Activated B cell treated with CpG ODN at 0.5 μM for 24 hours (primary cell): ENCODE measurements around the gene PAM16. TPM values are rescaled to one million over a fixed set of nuclear protein-coding genes. Genes with fewer than 3 reads are reported as not detected.

ENCODE experiments used
- ATAC-seq: fragments of 200-7000 bp; cut with Tn5 transposase; one replicate; pipeline ENCODE4 v1.10.0; 2021; ENCODE audit warnings: low read depth, mild to moderate bottlenecking, moderate library complexity
- CTCF ChIA-PET: fragments of 350-600 bp; sonication (Branson Sonifier 250); formaldehyde crosslinking; loops from one replicate; lab custom pipeline; 2021; ENCODE audit warnings: antibody characterized with exemption; lab: Charles Lee
- POLR2A ChIA-PET: fragments of 350-600 bp; sonication (Branson Sonifier 250); formaldehyde crosslinking; loops from one replicate; lab custom pipeline; 2021; ENCODE audit warnings: antibody characterized with exemption; lab: Charles Lee
- DNase-seq: peaks from one replicate; pipeline ENCODE4 v3.0.0; 2022
- H3K27ac Mint-ChIP-seq: one replicate; pipeline ENCODE4 v1.8.0; 2020; ENCODE audit warnings: mixed read lengths
- H3K27me3 Mint-ChIP-seq: one replicate; pipeline ENCODE4 v1.8.0; 2021; ENCODE audit warnings: mixed read lengths
- H3K36me3 Mint-ChIP-seq: one replicate; pipeline ENCODE4 v1.8.0; 2021; ENCODE audit warnings: low read depth, mixed read lengths
- H3K4me1 Mint-ChIP-seq: one replicate; pipeline ENCODE4 v1.8.0; 2021; ENCODE audit warnings: mixed read lengths
- H3K4me3 Mint-ChIP-seq: one replicate; pipeline ENCODE4 v1.8.0; 2020; ENCODE audit warnings: mild to moderate bottlenecking, mixed read lengths
- H3K9me3 Mint-ChIP-seq: one replicate; pipeline ENCODE4 v1.8.0; 2020; ENCODE audit warnings: mixed read lengths
- CTCF ChIP-seq: fragments of 200-600 bp; IDR thresholded peaks from one replicate; pipeline ENCODE4 v1.8.0; 2022; ENCODE audit warnings: antibody characterized with exemption, mild to moderate bottlenecking
- intact Hi-C: fragments of 100-400 bp; cut with micrococcal nuclease; formaldehyde crosslinking; loops from one replicate; pipeline ENCODE4 v1.15.1; 2024
- total RNA-seq: library from RNA; stranded (reverse); gene quantifications from 2 replicates; pipeline ENCODE4 v1.2.3, GENCODE V29; 2022

Gene PAM16
- total RNA-seq, 1 donor from 2014 or later: 58.1 TPM

GRCh38 chr16:4364196-4365013 lies 13.3 kb upstream of the PAM16 start:
- DNase-seq: peak; percentile 34
- H3K4me3 Mint-ChIP-seq: no peak overlapping the region
- ATAC-seq: peak; percentile 47
- intact Hi-C loops: loop anchor here (2.0 kb wide), 1 partner anchor 14 kb away; the partner anchor contains the start of gene PAM16
- no peaks in the 10 kb centered on the region for H3K9me3 Mint-ChIP-seq
- ChIA-PET CTCF (interaction anchor here (0.6 to 2.9 kb wide), 3 partner anchors 38 to 55 kb away, joined by 3 to 17 read pairs (median 3); no protein-coding TSS in a partner anchor), POLR2A (interaction anchor here (0.5 to 1.3 kb wide), 8 partner anchors 9 to 112 kb away, joined by 3 to 8 read pairs (median 4); partner anchors contain the start of genes HMOX2 and TFAP4)
- peaks cover 37% of the 10 kb centered on the region for H3K4me1 Mint-ChIP-seq
- H3K27ac Mint-ChIP-seq: no peak overlapping the region
- TF ChIP-seq CTCF: no peak
- H3K36me3 Mint-ChIP-seq: peaks cover 40% of the 10 kb centered on the region
- H3K27me3 Mint-ChIP-seq: no peaks in the 10 kb centered on the region

GRCh38 chr16:4362476-4363135 lies 11.5 kb upstream of the PAM16 start:
- CTCF ChIA-PET: no interaction called here

GRCh38 chr16:4361944-4362311 lies 10.8 kb upstream of the PAM16 start:
- ATAC-seq (no peak), DNase-seq (no peak)
- intact Hi-C loops: no loop called here
- ChIA-PET POLR2A (interaction anchor here (0.8 to 1.2 kb wide), 2 partner anchors 41 to 114 kb away, joined by 3 read pairs; partner anchors contain the start of gene HMOX2), CTCF (interaction anchor here (1.3 kb wide), 1 partner anchor 41 kb away, joined by 9 read pairs; no protein-coding TSS in a partner anchor)
- H3K27ac Mint-ChIP-seq: no peak overlapping the region
- peaks cover 46% of the 10 kb centered on the region for H3K36me3 Mint-ChIP-seq
- no peaks in the 10 kb centered on the region for H3K27me3 Mint-ChIP-seq
- peaks cover 38% of the 10 kb centered on the region for H3K4me1 Mint-ChIP-seq
- no peak overlapping the region for H3K4me3 Mint-ChIP-seq
- H3K9me3 Mint-ChIP-seq: no peaks in the 10 kb centered on the region
- no peak for TF ChIP-seq CTCF

More at GRCh38 chr16:4362476-4363135, 11.5 kb upstream of the PAM16 start:
- peaks cover 50% of the 10 kb centered on the region for H3K36me3 Mint-ChIP-seq
- DNase-seq (no peak), ATAC-seq (no peak)
- no peak overlapping the region for H3K27ac Mint-ChIP-seq
- H3K27me3 Mint-ChIP-seq: no peaks in the 10 kb centered on the region
- intact Hi-C loops: no loop called here
- TF ChIP-seq CTCF: no peak
- H3K9me3 Mint-ChIP-seq: no peaks in the 10 kb centered on the region
- peaks cover 38% of the 10 kb centered on the region for H3K4me1 Mint-ChIP-seq
- no peak overlapping the region for H3K4me3 Mint-ChIP-seq
- POLR2A ChIA-PET: interaction anchor here (0.8 kb wide), 1 partner anchor 41 kb away, joined by 3 read pairs; no protein-coding TSS in a partner anchor

GRCh38 chr16:4361033-4361943 lies 10.2 kb upstream of the PAM16 start:
- POLR2A ChIA-PET: interaction anchor here (1.2 kb wide), 1 partner anchor 115 kb away, joined by 3 read pairs; the partner anchor contains the start of gene HMOX2
- no peak for TF ChIP-seq CTCF

More at GRCh38 chr16:4361033-4361943, 10.2 kb upstream of the PAM16 start:
- Mint-ChIP-seq H3K27me3 (no peaks in the 10 kb centered on the region), H3K9me3 (no peaks in the 10 kb centered on the region), H3K4me3 (no peak overlapping the region), H3K27ac (no peak overlapping the region), H3K36me3 (peaks cover 45% of the 10 kb centered on the region), H3K4me1 (peaks cover 34% of the 10 kb centered on the region)
- CTCF ChIA-PET: interaction anchor here (1.3 kb wide), 1 partner anchor 42 kb away, joined by 9 read pairs; no protein-coding TSS in a partner anchor
- DNase-seq (no peak), ATAC-seq (no peak)
- intact Hi-C loops: no loop called here
